Smooth muscle cell of the brain vasculature (primary cell): Measurements from ENCODE around the gene PPM1F.
A peak's percentile ranks its signal among the peaks of the same experiment; 100 is the strongest.

Experiments used
- DNase-seq: peaks from one replicate; pipeline ENCODE4 v3.0.0-alpha.2; 2012; ENCODE audit warnings: low read depth, low spot score

PPM1F gene

GRCh38 chr22:21952586-21953571, at the start of gene PPM1F:
TSS of gene PPM1F (minus strand) at chr22:21952848. CDS start at chr22:21946048, 6,800 bp downstream.
- DNase-seq = peak; percentile 49

GRCh38 chr22:22001664-22002525, 49.2 kb upstream of the PPM1F start:
- no peak for DNase-seq

GRCh38 chr22:21998595-21999247, 46.1 kb upstream of the PPM1F start:
- no peak for DNase-seq

GRCh38 chr22:21996175-21996720, 43.6 kb upstream of the PPM1F start:
- DNase-seq = no peak

GRCh38 chr22:21995660-21996059, 43.0 kb upstream of the PPM1F start:
- no peak for DNase-seq

GRCh38 chr22:21994881-21995444, 42.3 kb upstream of the PPM1F start:
- no peak for DNase-seq

- DNase-seq = no peak
Measured at GRCh38 chr22:21992593-21993237, 40.1 kb upstream of the PPM1F start.

- no peak for DNase-seq
Measured at GRCh38 chr22:21991774-21992173, 39.1 kb upstream of the PPM1F start.

GRCh38 chr22:21991304-21991596, 38.6 kb upstream of the PPM1F start:
- no peak for DNase-seq

- no peak for DNase-seq
Measured at GRCh38 chr22:21990445-21991303, 38.0 kb upstream of the PPM1F start.

GRCh38 chr22:21989049-21989448, 36.4 kb upstream of the PPM1F start:
- DNase-seq = no peak

- DNase-seq = no peak
Measured at GRCh38 chr22:21985214-21985613, 32.6 kb upstream of the PPM1F start.

GRCh38 chr22:21984793-21985192, 32.1 kb upstream of the PPM1F start:
- no peak for DNase-seq

GRCh38 chr22:21982338-21982965, 29.8 kb upstream of the PPM1F start, which contains the start of gene TOP3B:
TSS of gene TOP3B (minus strand) at chr22:21982787. CDS start at chr22:21975709, 7,078 bp downstream.
- DNase-seq = peak; percentile 33

GRCh38 chr22:21981874-21982273, 29.2 kb upstream of the PPM1F start:
- DNase-seq = no peak

GRCh38 chr22:21980547-21980946, 27.9 kb upstream of the PPM1F start:
- DNase-seq = no peak

GRCh38 chr22:21978564-21979386, 26.1 kb upstream of the PPM1F start:
- DNase-seq = no peak

- DNase-seq = no peak
Measured at GRCh38 chr22:21977814-21978213, 25.2 kb upstream of the PPM1F start.
